Body of pancreas (tissue), 4 donors: ENCODE data around the gene FUT7.

ENCODE experiments used
- POLR2A ChIP-seq, 3 donors: fragments of 450-650 bp; IDR thresholded peaks; one replicate each; pipeline ENCODE4 v1.6.1; 2016; ENCODE audit warnings: antibody characterized with exemption in 3 of 3, mild to moderate bottlenecking in 2 of 3
- TF ChIP-seq, protein P1 (sequence below), 7 experiments: fragments of 450-650 bp in 4 of 7; fragments of 200-600 bp in 3 of 7; sonication (generic) in 3 of 7; IDR thresholded peaks; one replicate each; pipeline ENCODE4 v1.5.1; 2016 to 2019; ENCODE audit warnings: antibody characterized with exemption in 7 of 7

DNA sequence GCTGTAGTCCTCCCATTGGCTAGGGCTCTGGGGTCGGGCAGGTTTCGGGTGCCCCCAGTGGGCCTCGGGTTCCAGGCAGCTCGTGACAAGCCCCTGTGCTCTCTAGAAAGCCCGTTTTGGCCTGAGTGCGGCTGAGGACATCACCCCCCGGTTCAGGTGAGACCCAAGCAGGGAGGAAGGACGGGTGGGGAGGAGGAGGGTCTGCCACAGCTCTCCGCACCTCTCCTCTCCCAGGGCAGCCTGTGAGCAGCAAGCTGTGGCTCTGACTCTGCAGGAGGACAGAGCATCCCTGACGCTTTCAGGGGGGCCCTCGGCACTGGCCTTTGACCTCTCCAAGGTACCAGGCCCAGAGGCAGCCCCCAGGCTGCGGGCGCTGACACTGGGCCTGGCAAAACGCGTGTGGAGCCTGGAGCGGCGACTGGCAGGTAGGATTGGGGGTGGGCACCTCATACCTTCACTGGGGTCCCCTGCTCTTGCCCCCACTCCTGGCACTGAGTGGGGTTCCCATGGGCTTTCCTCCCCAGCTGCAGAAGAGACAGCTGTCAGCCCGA lies 39.0 kb downstream of the FUT7 start:
- TF ChIP-seq POLR2A (IDR thresholded peaks at IDR 0.05), result no peak
- TF ChIP-seq, protein P1, sequence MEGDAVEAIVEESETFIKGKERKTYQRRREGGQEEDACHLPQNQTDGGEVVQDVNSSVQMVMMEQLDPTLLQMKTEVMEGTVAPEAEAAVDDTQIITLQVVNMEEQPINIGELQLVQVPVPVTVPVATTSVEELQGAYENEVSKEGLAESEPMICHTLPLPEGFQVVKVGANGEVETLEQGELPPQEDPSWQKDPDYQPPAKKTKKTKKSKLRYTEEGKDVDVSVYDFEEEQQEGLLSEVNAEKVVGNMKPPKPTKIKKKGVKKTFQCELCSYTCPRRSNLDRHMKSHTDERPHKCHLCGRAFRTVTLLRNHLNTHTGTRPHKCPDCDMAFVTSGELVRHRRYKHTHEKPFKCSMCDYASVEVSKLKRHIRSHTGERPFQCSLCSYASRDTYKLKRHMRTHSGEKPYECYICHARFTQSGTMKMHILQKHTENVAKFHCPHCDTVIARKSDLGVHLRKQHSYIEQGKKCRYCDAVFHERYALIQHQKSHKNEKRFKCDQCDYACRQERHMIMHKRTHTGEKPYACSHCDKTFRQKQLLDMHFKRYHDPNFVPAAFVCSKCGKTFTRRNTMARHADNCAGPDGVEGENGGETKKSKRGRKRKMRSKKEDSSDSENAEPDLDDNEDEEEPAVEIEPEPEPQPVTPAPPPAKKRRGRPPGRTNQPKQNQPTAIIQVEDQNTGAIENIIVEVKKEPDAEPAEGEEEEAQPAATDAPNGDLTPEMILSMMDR (IDR thresholded peaks at IDR 0.05), result no peak
